Amniotic stem cell (primary cell): Measurements from ENCODE around the gene HSPG2.
"Not testable (repeated sequence)": the region's sequence is repeated elsewhere in the genome, so short reads cannot be mapped to it uniquely, and the experiment has no call there.

Source experiments
- DNase-seq: peaks from one replicate; lab custom pipeline; 2025; lab: John Stamatoyannopoulos, UW

HSPG2 gene

DNA sequence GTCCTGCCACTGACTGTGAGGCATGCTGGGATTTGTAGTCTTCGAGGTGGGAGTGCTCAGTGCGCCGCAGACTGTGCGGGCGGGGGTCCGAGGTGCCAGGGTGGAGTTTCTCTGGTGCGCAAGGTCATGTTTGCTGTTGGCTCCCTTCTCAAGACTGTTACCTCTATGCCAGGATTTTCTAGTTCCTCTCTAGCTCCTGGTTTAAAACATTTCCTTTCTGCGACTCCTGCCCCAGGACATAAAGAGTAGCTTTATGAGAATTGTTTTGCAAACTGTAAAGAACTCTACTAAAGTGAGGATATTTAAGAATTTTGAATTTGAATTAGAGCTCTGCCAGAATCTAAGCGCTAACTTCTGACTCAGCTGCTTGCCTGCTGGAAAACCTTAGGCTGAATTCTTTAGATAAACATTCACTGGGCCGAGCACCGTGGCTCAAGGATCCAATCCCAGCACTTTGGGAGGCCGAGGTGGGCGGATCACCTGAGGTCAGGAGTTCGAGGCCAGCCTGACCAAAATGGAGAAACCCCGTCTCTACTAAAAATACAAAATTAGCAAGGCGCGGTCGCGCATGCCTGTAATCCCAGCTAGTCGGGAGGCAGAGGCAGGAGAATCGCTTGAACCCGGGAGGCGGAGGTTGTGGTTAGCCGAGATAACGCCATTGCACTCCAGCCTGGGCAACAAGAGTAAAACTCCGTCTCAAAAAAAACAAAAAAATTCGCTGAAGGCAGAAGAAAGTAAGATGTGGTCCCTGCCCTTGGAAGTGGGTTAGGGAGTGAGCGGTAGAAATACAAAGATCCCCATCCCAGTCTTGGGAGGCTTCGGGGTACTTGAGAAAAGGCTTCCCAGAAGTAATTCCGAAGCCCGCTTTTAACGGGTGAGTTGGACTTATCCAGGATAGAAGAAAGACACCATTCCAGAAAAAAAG lies 153.2 kb downstream of the HSPG2 start:
- DNase-seq = peak; percentile 50

DNA sequence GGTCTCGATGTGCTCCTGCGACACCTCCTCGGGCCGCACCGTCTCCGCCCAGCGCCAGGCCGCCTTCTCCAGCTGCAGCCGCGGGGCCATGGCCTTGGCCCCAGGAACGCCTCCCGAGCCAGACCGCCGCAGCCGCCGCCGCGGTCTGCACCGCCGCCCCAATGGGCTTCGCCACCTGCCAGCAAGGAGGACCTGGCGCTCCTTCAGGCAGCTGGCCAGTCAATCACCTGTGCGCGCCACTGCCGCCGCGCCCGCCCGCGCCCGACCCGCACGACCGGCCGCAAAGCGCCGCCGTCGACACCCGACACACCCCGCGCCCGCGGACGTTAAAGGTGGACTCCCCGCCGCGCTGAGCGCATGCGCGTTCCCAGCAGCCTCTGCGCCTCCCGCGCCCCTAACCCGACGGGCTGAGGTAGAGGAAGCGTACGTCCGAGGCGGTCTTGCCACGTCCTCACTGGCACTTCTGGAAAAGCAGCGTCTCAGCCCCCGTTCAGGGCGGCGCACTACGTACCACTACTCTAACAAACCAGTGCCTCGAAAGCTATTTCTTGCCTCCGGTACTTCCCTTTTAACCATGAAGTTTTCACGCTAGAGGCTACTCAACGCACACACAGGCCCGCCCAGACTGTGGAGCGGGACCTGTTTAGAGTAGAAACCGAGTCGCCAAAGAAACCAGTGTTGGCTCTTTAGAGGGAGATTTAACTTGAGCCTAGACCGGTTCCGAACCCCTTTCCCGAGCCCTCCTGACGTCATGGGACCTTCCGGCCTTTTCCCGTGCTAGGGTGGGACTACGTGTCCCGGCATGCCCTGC lies 154.0 kb downstream of the HSPG2 start, which contains the start of gene USP48:
Gene USP48 (minus strand): TSS at position 282 of the 811 bp plus-strand sequence. CDS start 192 bp downstream, at position 90.
- DNase-seq = peak; percentile 97

DNA sequence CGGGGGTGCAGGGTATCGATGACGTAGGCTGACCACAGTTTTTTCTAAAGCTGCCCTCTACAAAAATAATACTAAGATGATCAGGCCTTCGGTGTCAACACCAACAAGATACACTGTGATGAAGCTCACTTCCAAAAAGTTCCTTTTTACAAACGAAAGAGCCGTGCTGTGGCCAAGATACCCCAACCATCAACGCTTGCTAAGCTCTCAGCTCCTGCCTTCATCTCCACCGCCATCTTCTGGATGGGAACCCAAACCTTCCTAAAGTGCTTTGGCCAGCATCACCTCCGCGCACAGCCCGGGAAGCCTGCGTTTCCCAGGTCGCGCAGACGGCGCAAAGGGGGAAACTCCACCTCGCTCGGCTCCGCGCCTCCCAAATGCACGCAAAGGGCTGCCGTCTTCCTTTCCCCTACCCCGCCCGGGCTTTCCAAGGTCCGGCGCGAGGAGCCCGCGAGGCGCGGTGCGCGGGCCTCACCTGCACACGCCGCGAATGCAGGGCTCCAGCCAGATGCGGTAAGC lies 154.7 kb downstream of the HSPG2 start:
- no peak for DNase-seq

DNA sequence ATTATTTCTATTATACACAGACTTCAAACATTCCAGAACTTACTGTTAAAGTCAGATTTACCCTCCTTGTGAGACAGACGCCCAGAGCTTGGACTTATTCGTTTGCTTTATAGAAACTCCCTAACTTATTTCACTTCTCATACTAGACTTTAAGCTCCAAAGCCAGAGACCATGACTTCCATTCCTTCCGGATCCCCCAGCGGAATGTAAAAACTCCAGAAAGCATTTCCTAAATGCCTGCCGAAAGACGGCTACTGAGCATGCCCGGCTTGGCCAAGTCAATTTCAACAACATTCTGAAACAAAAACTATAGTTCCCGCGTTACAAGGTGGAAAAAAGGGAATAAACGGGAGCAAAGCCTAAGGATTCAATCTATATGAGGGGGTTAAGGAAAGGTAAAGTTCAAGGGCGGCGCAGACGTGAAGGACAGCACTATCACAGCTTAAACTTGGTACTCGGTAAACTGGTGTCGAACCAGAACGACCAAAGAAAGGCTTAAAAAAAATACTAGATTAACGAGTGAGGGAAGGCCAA lies 155.2 kb downstream of the HSPG2 start:
- DNase-seq = peak; percentile 32

DNA sequence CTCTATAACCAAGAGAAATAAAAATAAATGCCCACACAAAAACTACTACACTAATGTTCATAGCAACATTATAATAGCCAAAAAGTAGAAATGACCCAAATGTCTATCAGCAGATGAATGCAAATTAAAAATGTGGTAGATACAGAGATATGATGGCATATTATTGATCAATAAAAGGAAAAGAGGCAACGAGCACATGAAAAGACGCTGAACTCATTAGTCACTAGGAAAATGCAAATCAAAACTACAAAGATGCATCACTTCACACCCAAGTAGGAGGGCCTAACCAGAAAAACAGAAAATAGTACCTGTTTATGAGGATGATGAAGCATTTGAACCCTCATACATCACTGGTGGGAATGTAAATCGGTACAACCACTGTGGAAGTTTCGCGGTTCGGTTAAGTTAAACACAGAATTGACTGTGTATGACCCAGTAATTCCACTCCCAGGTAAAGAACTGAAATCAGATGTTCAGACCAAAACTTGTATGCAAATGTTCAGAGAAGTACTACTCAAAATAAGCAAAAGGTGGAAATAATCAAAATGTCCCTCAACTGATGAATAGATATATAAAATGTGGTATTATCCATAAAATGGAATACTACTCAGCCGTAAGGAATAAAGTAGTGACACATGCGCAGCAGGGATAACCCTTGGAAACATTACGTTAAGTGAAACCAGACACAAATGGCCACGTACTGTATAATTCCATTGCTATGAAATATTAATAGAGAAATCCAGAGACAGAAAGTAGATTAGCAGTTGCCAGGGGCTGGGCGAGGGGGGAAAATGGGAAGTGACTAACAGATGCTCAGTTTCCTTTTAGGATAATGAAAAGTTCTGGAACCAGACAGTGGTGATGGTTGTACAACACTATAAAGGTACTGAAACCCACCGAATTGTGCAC lies 157.2 kb downstream of the HSPG2 start:
- no peak for DNase-seq

DNA sequence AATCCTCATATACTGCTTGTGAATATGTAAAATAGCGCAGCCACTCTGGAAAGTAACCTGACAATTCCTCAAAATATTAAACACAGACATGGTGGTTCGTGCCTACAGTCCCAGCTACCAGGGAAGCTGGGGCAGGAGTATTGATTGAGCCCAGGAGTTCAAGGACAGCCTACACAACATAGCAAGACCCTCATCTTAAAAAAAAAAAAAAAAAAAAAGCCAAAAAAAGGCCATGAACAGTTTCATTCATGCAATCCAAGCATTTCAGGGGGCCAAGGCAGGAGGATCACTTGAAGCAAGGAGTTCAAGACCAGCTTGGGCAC lies 158.7 kb downstream of the HSPG2 start:
- DNase-seq = no peak

DNA sequence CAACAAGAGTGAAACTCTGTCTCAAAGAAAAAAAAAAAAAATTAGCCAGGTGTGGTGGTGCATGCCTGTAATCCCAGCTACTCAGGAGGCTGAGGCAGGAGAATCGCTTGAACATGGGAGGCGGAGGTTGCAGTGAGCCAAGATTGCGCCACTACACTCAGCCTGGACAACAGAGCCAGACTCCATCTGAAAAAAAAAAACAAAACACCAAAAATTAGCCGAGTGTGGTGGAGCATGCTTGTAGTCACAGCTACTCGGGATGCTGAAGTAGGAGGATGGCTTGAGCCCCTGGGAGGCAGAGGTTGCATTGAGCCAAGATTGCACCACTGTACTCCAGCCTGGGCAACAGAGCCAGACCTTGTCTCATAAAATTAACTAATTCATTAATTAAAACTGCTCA lies 160.2 kb downstream of the HSPG2 start:
- DNase-seq = not testable (repeated sequence)

GRCh38 chr1:21775985-21776562 lies 161.0 kb downstream of the HSPG2 start:
- DNase-seq = no peak

GRCh38 chr1:21775550-21775914 lies 161.6 kb downstream of the HSPG2 start:
- DNase-seq = no peak

DNA sequence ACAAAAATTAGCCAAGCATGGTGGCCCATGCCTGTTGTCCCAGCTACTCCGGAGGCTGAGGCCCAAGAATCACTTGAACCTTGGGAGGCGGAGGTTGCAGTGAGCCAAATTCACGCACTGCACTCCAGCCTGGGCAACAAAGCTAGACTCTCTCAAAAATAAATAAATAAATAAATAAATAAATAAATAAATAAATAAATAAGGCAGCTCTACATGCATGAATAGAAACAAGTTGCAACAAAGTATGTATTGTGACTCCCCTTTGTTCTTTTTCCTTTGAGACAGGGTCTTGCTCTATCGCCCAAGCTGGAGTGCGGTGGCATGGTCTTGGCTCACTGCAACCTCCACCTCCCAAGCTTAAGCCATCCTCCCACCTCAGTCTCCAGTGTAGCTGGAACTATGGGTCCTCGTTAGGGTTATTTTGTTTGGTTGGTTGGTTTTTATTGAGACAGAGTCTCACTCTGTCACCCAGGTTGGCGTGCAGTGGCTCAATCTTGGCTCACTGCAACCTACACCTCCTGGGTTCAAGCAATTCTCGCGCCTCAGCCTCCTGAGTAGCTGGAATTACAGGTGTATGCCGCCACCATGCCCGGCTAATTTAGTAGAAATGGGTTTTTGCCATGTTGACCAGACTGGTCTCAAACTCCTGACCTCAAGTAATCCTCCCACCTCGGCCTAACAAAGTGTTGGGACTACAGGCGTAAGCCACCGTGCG lies 162.1 kb downstream of the HSPG2 start:
- DNase-seq = no peak

GRCh38 chr1:21773585-21773984 lies 163.5 kb downstream of the HSPG2 start:
- DNase-seq = no peak
